ENCODE measurements around the gene PTCH2. TPM values are rescaled to one million over a fixed set of nuclear protein-coding genes. Genes with fewer than 3 reads are reported as not detected.

Gene PTCH2
- total and polyA plus RNA-seq, 2 of the 13 experiments (the other 11 are each of a cell fraction or from before 2014, with no cell fraction given), result 0.60 to 1.5 TPM

GRCh38 chr1:44801491-44802305 lies 41.4 kb downstream of the PTCH2 start:
- DNase-seq (ENCODE audit: low spot score), result no peak
- Histone ChIP-seq H3K27me3 (ENCODE audit: control insufficient read depth in 1 of 2, insufficient read depth in 2 of 2, low read length in 2 of 2) (no peaks in the 10 kb centered on the region), H2AFZ (ENCODE audit: low read length) (no peak overlapping the region), H3K9ac (ENCODE audit: insufficient read depth, low read depth, low read length) (peak overlapping the region; percentile 47; the same call in 1 of the 2 replicates), H3K4me3 (replicated peaks in 1 of 3; ENCODE audit: insufficient read depth in 1 of 3, low read depth in 2 of 3, low read length in 3 of 3) (peak overlapping the region; percentile 27 to 60 (median 45); a peak in 4 of 6 replicates), H3K79me2 (ENCODE audit: insufficient read depth, low read length) (peaks cover 17% of the 10 kb centered on the region), H3K9me3 (ENCODE audit: low read length) (no peaks in the 10 kb centered on the region), H4K20me1 (ENCODE audit: insufficient read depth, low read length) (0 out of 2 replicates have a peak, but pooled peaks cover 7% of the 10 kb centered on the region), H3K4me1 (ENCODE audit: insufficient read depth, low read length) (peaks cover 56% of the 10 kb centered on the region), H3K4me2 (ENCODE audit: low read depth, low read length) (peak overlapping the region; percentile 97), H3K36me3 (replicated peaks in 1 of 2; ENCODE audit: control insufficient read depth in 1 of 2, insufficient read depth in 2 of 2, low read length in 2 of 2) (peaks cover 6 to 38% of the 10 kb centered on the region in 2 experiments; a peak in 4 of 5 replicates), H3K27ac (ENCODE audit: extremely low read length, insufficient read depth, low read length) (no peak overlapping the region)
- BruUV-seq (replicated peaks), result no TSS peak
- in situ Hi-C loops (cut with HindIII; ENCODE audit: extremely low pct_ligation_motif_present, low pct_unique_long_range_greater_than_20kb), result no loop called here
- 89% methylated on average over 9 of the region's 13 CpGs for WGBS (ENCODE audit: low lambda C conversion rate)
- no peak for FAIRE-seq
- intact Hi-C loops (cut with micrococcal nuclease; ENCODE audit: unreplicated experiment), result no loop called here
- CTCF ChIA-PET (ENCODE audit: low intra/inter-chr PET ratio, low total read pairs), result no interaction called here
- POLR2A ChIA-PET, result interaction anchor here (1.0 to 6.7 kb wide), 6 partner anchors 8 to 72 kb away, joined by 4 to 237 read pairs (median 50); partner anchors contain the start of genes BTBD19 and DYNLT4
- ATAC-seq, result no peak
- TF ChIP-seq AKNA (CRISPR knock-in tag; IDR thresholded peaks at IDR 0.05; ENCODE audit: borderline replicate concordance) (no peak), ZFP91 (CRISPR knock-in tag; IDR thresholded peaks at IDR 0.05; ENCODE audit: borderline replicate concordance) (0 out of 2 replicates have a peak, but pooled peaks have one; percentile 2)

All from HepG2 (cell line).